Measurements from ENCODE around the gene SMPD2. TPM values are rescaled to one million over a fixed set of nuclear protein-coding genes. Genes with fewer than 3 reads are reported as not detected.

The SMPD2 gene
- polyA plus RNA-seq, 6 donors from 2014 or later = 24.1 to 45.5 (median 33.5) TPM

- H3K36me3 Mint-ChIP-seq = no peaks in the 10 kb centered on the region
- H3K27me3 Mint-ChIP-seq = no peaks in the 10 kb centered on the region
- no peak overlapping the region for H3K27ac Mint-ChIP-seq
- DNase-seq (no peak), ATAC-seq (ENCODE audit: low read depth in 2 of 2) (no peak)
- no peaks in the 10 kb centered on the region for H3K9me3 Mint-ChIP-seq
- peaks cover 3 to 9% (median 4%) of the 10 kb centered on the region in 3 donors for H3K4me1 Mint-ChIP-seq
- no peak overlapping the region for H3K4me3 Mint-ChIP-seq
Observed at GRCh38 chr6:109429496-109429895, 11.0 kb upstream of the SMPD2 start.

GRCh38 chr6:109434456-109434855, 6.1 kb upstream of the SMPD2 start:
- DNase-seq (no peak), ATAC-seq (ENCODE audit: low read depth in 2 of 2) (no peak)
- Mint-ChIP-seq H3K27me3 (no peaks in the 10 kb centered on the region), H3K27ac (no peak overlapping the region), H3K9me3 (no peaks in the 10 kb centered on the region), H3K36me3 (no peaks in the 10 kb centered on the region), H3K4me1 (peaks cover 0 to 4% (median 3%) of the 10 kb centered on the region in 3 donors), H3K4me3 (no peak overlapping the region)

GRCh38 chr6:109436041-109436440, 4.5 kb upstream of the SMPD2 start:
- ATAC-seq (ENCODE audit: low read depth in 2 of 2) (no peak), DNase-seq (no peak)
- no peaks in the 10 kb centered on the region for H3K9me3 Mint-ChIP-seq
- H3K27ac Mint-ChIP-seq = no peak overlapping the region
- peak overlapping the region in 1 of 8 donors; percentile 5 for H3K4me3 Mint-ChIP-seq
- H3K36me3 Mint-ChIP-seq = no peaks in the 10 kb centered on the region
- no peaks in the 10 kb centered on the region for H3K27me3 Mint-ChIP-seq
- peaks cover 1 to 9% (median 5%) of the 10 kb centered on the region in 3 donors for H3K4me1 Mint-ChIP-seq

- Mint-ChIP-seq H3K36me3 (peaks cover 0 to 8% of the 10 kb centered on the region in 2 donors), H3K4me1 (peaks cover 33 to 51% (median 45%) of the 10 kb centered on the region in 3 donors), H3K4me3 (peak overlapping the region; percentile 94 to 99 (median 97)), H3K27me3 (no peaks in the 10 kb centered on the region), H3K9me3 (no peaks in the 10 kb centered on the region), H3K27ac (peak overlapping the region; percentile 99)
- peak; percentile 73 for DNase-seq
- peak; percentile 47 to 54 for ATAC-seq (ENCODE audit: low read depth in 2 of 2)
Observed at GRCh38 chr6:109441069-109441816, 719 bp downstream of the SMPD2 start.

GRCh38 chr6:109442393-109442924, 1.9 kb downstream of the SMPD2 start:
- ATAC-seq (ENCODE audit: low read depth in 2 of 2) = no peak
- H3K36me3 Mint-ChIP-seq = peaks cover 0 to 8% of the 10 kb centered on the region in 2 donors

GRCh38 chr6:109443425-109443950, 3.0 kb downstream of the SMPD2 start:
- Mint-ChIP-seq H3K4me1 (peaks cover 52 to 73% (median 63%) of the 10 kb centered on the region in 3 donors), H3K27me3 (no peaks in the 10 kb centered on the region), H3K36me3 (peaks cover 0 to 8% of the 10 kb centered on the region in 2 donors), H3K4me3 (peak overlapping the region in 3 of 8 donors; percentile 53 to 95 (median 67)), H3K27ac (peak overlapping the region; percentile 56 to 99 (median 83)), H3K9me3 (peaks cover 0 to 2% (median 0%) of the 10 kb centered on the region in 7 donors)
- DNase-seq (no peak), ATAC-seq (ENCODE audit: low read depth in 2 of 2) (no peak)

More at GRCh38 chr6:109442393-109442924, 1.9 kb downstream of the SMPD2 start:
- Mint-ChIP-seq H3K4me3 (peak overlapping the region; percentile 94 to 99 (median 97)), H3K4me1 (peaks cover 42 to 63% (median 53%) of the 10 kb centered on the region in 3 donors), H3K9me3 (peaks cover 0 to 2% (median 0%) of the 10 kb centered on the region in 7 donors), H3K27ac (peak overlapping the region; percentile 86 to 99 (median 99)), H3K27me3 (no peaks in the 10 kb centered on the region)
- DNase-seq = no peak

GRCh38 chr6:109445382-109445781, 4.9 kb downstream of the SMPD2 start:
- Mint-ChIP-seq H3K36me3 (peaks cover 0 to 8% of the 10 kb centered on the region in 2 donors), H3K27me3 (no peaks in the 10 kb centered on the region), H3K9me3 (peaks cover 0 to 2% (median 0%) of the 10 kb centered on the region in 7 donors), H3K4me3 (peak overlapping the region in 2 of 8 donors; percentile 22 to 81), H3K27ac (peak overlapping the region; percentile 78 to 95 (median 87)), H3K4me1 (peaks cover 63 to 84% (median 81%) of the 10 kb centered on the region in 3 donors)
- no peak for DNase-seq
- ATAC-seq (ENCODE audit: low read depth in 2 of 2) = no peak

GRCh38 chr6:109446072-109446471, 5.5 kb downstream of the SMPD2 start:
- Mint-ChIP-seq H3K4me1 (peaks cover 67 to 90% (median 86%) of the 10 kb centered on the region in 3 donors), H3K36me3 (peaks cover 0 to 8% of the 10 kb centered on the region in 2 donors), H3K27me3 (no peaks in the 10 kb centered on the region), H3K9me3 (peaks cover 0 to 2% (median 0%) of the 10 kb centered on the region in 7 donors), H3K27ac (peak overlapping the region; percentile 53 to 95 (median 76)), H3K4me3 (peak overlapping the region in 2 of 8 donors; percentile 9 to 81)
- DNase-seq (no peak), ATAC-seq (ENCODE audit: low read depth in 2 of 2) (no peak)

- peak overlapping the region; percentile 61 to 95 (median 92) for H3K27ac Mint-ChIP-seq
- no peak for DNase-seq
- H3K36me3 Mint-ChIP-seq = peaks cover 0 to 8% of the 10 kb centered on the region in 2 donors
- H3K4me1 Mint-ChIP-seq = peaks cover 63 to 88% (median 83%) of the 10 kb centered on the region in 3 donors
- peak overlapping the region in 3 of 8 donors; percentile 9 to 81 (median 11) for H3K4me3 Mint-ChIP-seq
- no peaks in the 10 kb centered on the region for H3K27me3 Mint-ChIP-seq
- ATAC-seq (ENCODE audit: low read depth in 2 of 2) = no peak
- H3K9me3 Mint-ChIP-seq = peaks cover 0 to 2% (median 0%) of the 10 kb centered on the region in 7 donors
Observed at GRCh38 chr6:109446541-109446940, 6.0 kb downstream of the SMPD2 start.

GRCh38 chr6:109447087-109447486, 6.6 kb downstream of the SMPD2 start:
- ATAC-seq (ENCODE audit: low read depth in 2 of 2) = no peak
- peaks cover 63 to 88% (median 83%) of the 10 kb centered on the region in 3 donors for H3K4me1 Mint-ChIP-seq
- H3K27me3 Mint-ChIP-seq = no peaks in the 10 kb centered on the region
- DNase-seq = no peak
- H3K27ac Mint-ChIP-seq = peak overlapping the region; percentile 61 to 98 (median 93)
- peak overlapping the region in 1 of 8 donors; percentile 9 for H3K4me3 Mint-ChIP-seq
- peaks cover 0 to 2% (median 0%) of the 10 kb centered on the region in 7 donors for H3K9me3 Mint-ChIP-seq
- H3K36me3 Mint-ChIP-seq = peaks cover 0 to 8% of the 10 kb centered on the region in 2 donors

- Mint-ChIP-seq H3K27me3 (no peaks in the 10 kb centered on the region), H3K9me3 (peaks cover 0 to 2% (median 0%) of the 10 kb centered on the region in 7 donors), H3K4me1 (peaks cover 60 to 88% (median 83%) of the 10 kb centered on the region in 3 donors), H3K4me3 (peak overlapping the region in 6 of 8 donors; percentile 1 to 78 (median 50)), H3K27ac (peak overlapping the region; percentile 89 to 98 (median 94)), H3K36me3 (peaks cover 0 to 8% of the 10 kb centered on the region in 2 donors)
- DNase-seq = no peak
- ATAC-seq (ENCODE audit: low read depth in 2 of 2) = peak; percentile 18 to 22
Observed at GRCh38 chr6:109447878-109448555, 7.5 kb downstream of the SMPD2 start.

GRCh38 chr6:109448615-109449014, 8.1 kb downstream of the SMPD2 start:
- H3K36me3 Mint-ChIP-seq = peaks cover 0 to 8% of the 10 kb centered on the region in 2 donors
- peaks cover 56 to 88% (median 83%) of the 10 kb centered on the region in 3 donors for H3K4me1 Mint-ChIP-seq
- H3K9me3 Mint-ChIP-seq = peaks cover 0 to 2% (median 0%) of the 10 kb centered on the region in 7 donors
- H3K4me3 Mint-ChIP-seq = peak overlapping the region in 6 of 8 donors; percentile 29 to 78 (median 71)
- peak overlapping the region; percentile 89 to 98 (median 94) for H3K27ac Mint-ChIP-seq
- H3K27me3 Mint-ChIP-seq = no peaks in the 10 kb centered on the region
- ATAC-seq (ENCODE audit: low read depth in 2 of 2) (no peak), DNase-seq (no peak)
